Measurements from ENCODE around the gene GTF2H1.
A peak's percentile ranks its signal among the peaks of the same experiment; 100 is the strongest.

Gene GTF2H1

DNA sequence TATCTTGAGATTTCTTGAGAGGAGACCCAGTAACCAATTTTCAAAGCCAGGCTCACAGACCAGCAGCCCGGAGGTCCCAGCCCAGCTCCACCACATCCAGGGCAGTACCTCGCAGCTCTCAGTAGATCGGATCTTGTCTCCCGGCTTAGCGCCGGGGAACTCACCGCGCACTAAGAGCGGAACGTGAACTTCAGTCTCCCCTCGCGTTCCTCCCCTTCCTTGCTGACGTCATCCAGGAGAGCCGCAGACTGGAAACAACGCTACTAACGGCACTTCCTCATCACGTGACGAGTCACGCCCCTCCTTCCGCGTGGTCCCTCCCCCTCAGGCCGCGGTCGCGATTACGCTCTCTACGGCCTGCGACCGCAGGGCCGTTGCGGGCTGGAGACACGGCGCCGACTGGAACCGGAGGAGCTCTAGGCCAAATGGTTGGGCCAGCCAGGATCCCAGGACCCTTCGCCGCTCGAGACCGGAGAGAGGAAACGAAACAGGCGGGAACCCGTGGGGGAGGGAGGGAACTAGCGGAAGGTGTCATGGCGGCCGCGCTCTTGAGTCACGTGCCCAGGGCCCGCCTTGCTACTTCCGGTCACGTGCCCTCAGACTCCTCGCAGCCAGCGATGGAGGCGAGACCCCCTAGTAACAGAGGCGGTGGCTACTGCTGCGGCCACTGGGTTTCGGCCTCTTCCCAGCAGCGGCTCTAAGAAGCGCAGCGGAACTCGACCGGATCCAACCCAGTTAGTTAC is at the start of gene GTF2H1, which contains the start of gene HPS5:
TSS of gene GTF2H1 (plus strand) at position 599 of the 743 bp plus-strand sequence. CDS start 10,508 bp downstream, outside the sequence.
TSS of gene HPS5 (minus strand) at position 172 of the 743 bp plus-strand sequence. CDS start 4,282 bp downstream, outside the sequence.
- POLR2A ChIA-PET: interaction anchor here (0.7 to 3.5 kb wide), 8 partner anchors 10 to 88 kb away, joined by 3 to 46 read pairs (median 4); partner anchors contain the start of gene LDHA
- H3K4me3 ChIP-seq (ENCODE audit: low read depth, low read length): peak within 1 kb of the TSS; percentile 94
- TF ChIP-seq, protein P1, sequence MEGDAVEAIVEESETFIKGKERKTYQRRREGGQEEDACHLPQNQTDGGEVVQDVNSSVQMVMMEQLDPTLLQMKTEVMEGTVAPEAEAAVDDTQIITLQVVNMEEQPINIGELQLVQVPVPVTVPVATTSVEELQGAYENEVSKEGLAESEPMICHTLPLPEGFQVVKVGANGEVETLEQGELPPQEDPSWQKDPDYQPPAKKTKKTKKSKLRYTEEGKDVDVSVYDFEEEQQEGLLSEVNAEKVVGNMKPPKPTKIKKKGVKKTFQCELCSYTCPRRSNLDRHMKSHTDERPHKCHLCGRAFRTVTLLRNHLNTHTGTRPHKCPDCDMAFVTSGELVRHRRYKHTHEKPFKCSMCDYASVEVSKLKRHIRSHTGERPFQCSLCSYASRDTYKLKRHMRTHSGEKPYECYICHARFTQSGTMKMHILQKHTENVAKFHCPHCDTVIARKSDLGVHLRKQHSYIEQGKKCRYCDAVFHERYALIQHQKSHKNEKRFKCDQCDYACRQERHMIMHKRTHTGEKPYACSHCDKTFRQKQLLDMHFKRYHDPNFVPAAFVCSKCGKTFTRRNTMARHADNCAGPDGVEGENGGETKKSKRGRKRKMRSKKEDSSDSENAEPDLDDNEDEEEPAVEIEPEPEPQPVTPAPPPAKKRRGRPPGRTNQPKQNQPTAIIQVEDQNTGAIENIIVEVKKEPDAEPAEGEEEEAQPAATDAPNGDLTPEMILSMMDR (IDR thresholded peaks at IDR 0.05; ENCODE audit: insufficient read depth, low read length, missing control alignments): no peak
- CTCF ChIA-PET: interaction anchor here (1.4 kb wide), 1 partner anchor 78 kb away, joined by 4 read pairs; no protein-coding TSS in a partner anchor
- DNase-seq (ENCODE audit: low read depth, low spot score): peak; percentile 91

DNA sequence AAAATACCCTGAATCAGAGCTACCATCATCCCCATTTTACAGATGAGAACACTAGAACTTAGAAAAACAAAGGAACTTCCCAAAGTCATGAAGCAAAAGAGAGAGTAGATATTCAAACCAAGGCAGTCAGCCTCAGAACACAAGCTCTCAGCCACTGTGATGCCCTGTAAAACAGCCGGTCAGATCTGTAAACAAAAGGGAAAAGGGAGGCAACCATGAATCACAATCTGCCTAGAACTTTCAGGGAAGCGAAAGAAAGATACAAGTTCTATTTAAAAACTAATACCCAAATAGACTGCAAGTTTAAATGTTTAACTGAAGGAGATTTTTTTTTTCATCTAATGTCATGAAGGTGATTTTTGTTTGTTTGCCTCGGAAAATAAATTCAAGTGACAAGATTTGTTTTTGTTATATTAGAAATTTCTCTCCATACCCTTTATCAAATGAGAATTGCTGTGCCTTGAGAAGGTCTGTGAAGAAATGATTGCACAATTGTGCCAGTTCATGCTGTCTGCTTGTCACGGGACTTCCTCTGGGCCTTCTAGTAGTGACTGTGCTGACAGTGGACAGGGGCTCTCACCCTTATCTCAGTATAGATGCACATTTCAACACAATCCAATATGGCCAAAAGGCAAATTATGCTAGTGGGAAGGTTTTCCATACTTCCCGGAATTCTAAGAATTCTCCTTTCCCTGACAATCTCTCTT is 44.6 kb upstream of the GTF2H1 start:
- CTCF ChIA-PET: interaction anchor here (2.2 kb wide), 1 partner anchor 33 kb away, joined by 7 read pairs; no protein-coding TSS in a partner anchor
- TF ChIP-seq, protein P1 (IDR thresholded peaks at IDR 0.05; ENCODE audit: insufficient read depth, low read length, missing control alignments): no peak
- H3K4me3 ChIP-seq (ENCODE audit: low read depth, low read length): no peak overlapping the region
- POLR2A ChIA-PET: no interaction called here
- DNase-seq (ENCODE audit: low read depth, low spot score): no peak

DNA sequence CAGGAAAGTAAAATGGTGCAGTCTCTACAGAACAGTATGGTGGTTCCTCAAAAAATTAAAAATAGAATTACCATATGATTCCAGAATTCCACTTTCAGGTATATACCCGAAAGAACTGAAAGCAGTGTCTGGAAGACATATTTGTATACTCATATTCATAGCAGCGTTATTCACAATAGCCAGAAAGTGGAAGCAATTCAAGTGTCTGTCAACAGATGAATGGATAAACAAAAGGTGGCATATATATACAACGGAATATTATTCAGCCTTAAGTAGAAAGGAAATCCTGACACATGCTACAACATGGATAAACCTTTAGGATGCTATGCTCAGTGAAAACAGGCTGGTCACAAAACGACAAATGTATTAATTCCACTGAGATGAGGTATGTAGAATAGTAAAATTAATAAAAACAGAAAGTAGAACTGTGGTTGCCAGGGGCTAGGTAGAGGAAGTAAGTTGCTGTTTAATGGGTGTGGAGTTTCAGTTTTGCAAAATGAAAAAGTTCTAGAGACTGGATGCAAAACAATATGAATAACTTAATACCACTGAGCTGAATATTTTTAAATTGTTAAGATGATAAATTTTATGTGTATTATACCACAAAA is 41.8 kb upstream of the GTF2H1 start:
- POLR2A ChIA-PET: no interaction called here
- TF ChIP-seq, protein P1 (IDR thresholded peaks at IDR 0.05; ENCODE audit: insufficient read depth, low read length, missing control alignments): no peak
- no peak for DNase-seq (ENCODE audit: low read depth, low spot score)
- H3K4me3 ChIP-seq (ENCODE audit: low read depth, low read length): no peak overlapping the region
- CTCF ChIA-PET: interaction anchor here (1.0 to 1.2 kb wide), 2 partner anchors 12 to 37 kb away, joined by 3 read pairs; no protein-coding TSS in a partner anchor

DNA sequence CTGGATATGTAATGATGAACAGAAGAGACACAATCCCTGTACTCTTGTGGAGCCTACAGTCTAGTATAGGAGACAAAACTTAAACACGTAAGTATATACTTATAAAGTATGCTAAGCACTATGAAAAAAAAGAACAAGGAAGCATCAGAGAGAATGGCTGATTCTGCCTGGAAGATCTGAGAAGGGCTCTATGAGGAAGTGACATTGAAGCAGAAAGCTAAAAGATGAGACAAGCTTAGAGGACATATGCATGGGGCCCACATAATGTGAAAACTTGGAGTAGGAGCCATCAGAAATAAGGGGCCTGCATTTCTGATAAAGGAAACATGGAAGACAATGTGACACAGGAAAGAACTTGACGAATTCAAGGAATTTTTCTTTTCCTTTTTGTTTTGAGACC is 39.7 kb upstream of the GTF2H1 start:
- TF ChIP-seq, protein P1 (IDR thresholded peaks at IDR 0.05; ENCODE audit: insufficient read depth, low read length, missing control alignments): no peak
- no peak for DNase-seq (ENCODE audit: low read depth, low spot score)
- ChIA-PET CTCF (no interaction called here), POLR2A (no interaction called here)
- no peak overlapping the region for H3K4me3 ChIP-seq (ENCODE audit: low read depth, low read length)

DNA sequence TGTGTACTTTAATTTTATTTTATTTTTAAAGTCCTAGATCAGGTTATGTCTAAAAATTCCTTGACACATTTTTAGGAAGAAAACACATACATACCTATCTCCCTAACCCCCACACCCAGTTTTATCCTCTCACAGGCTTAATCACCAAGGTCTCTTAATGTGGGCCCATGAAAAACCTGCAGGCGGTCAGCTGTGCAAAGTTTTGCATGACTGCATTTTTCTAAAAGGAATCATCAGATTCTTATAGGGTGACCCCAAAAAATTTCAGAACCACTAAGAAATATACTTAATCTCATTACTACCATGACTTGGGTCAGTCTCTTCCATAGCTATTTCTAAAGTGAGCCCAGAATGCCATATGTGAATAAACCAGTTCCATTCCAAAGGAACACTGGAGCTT is 36.5 kb upstream of the GTF2H1 start:
- H3K4me3 ChIP-seq (ENCODE audit: low read depth, low read length): no peak overlapping the region
- POLR2A ChIA-PET: no interaction called here
- TF ChIP-seq, protein P1 (IDR thresholded peaks at IDR 0.05; ENCODE audit: insufficient read depth, low read length, missing control alignments): no peak
- DNase-seq (ENCODE audit: low read depth, low spot score): no peak
- CTCF ChIA-PET: interaction anchor here (1.0 kb wide), 1 partner anchor 447 kb away, joined by 3 read pairs; no protein-coding TSS in a partner anchor
